HepG2 (cell line): ENCODE results near the gene HIRA. TPM values are rescaled to one million over a fixed set of nuclear protein-coding genes. Genes with fewer than 3 reads are reported as not detected.

Experiments used
- HES4 ChIP-seq: sonication (generic); formaldehyde crosslinking; IDR thresholded peaks from 2 replicates; pipeline ENCODE4 v1.9.0; 2021; ENCODE audit warnings: mild to moderate bottlenecking, missing genetic modification reagents, borderline replicate concordance
- IRX3 ChIP-seq: sonication (generic); formaldehyde crosslinking; IDR thresholded peaks from 2 replicates; pipeline ENCODE4 v1.8.1; 2023; ENCODE audit warnings: mild to moderate bottlenecking, low read depth, missing genetic modification reagents, borderline replicate concordance
- PHF21A ChIP-seq: sonication (generic); formaldehyde crosslinking; IDR thresholded peaks from 2 replicates; pipeline ENCODE4 v1.5.0; 2020; ENCODE audit warnings: mild to moderate bottlenecking, missing genetic modification reagents
- PITX1 ChIP-seq: sonication (generic); formaldehyde crosslinking; IDR thresholded peaks from 2 replicates; pipeline ENCODE4 v1.5.1; 2020; ENCODE audit warnings: mild to moderate bottlenecking, missing genetic modification reagents
- SATB2 ChIP-seq: sonication (generic); formaldehyde crosslinking; IDR thresholded peaks from 2 replicates; pipeline ENCODE4 v1.5.0; 2020; ENCODE audit warnings: missing genetic modification reagents
- YEATS4 ChIP-seq: sonication (generic); formaldehyde crosslinking; IDR thresholded peaks from 2 replicates; pipeline ENCODE4 v1.4.0; 2020; ENCODE audit warnings: missing genetic modification reagents, borderline replicate concordance
- ZNF180 ChIP-seq: sonication (generic); formaldehyde crosslinking; IDR thresholded peaks from 2 replicates; pipeline ENCODE4 v1.4.0; 2020; ENCODE audit warnings: low read depth, missing genetic modification reagents, borderline replicate concordance
- ZNF274 ChIP-seq: sonication (generic); formaldehyde crosslinking; IDR thresholded peaks from 2 replicates; pipeline ENCODE4 v1.5.1; 2020; ENCODE audit warnings: mild to moderate bottlenecking, missing genetic modification reagents
- ZNF781 ChIP-seq: sonication (generic); formaldehyde crosslinking; IDR thresholded peaks from 2 replicates; pipeline ENCODE4 v1.5.1; 2020; ENCODE audit warnings: borderline replicate concordance, mild to moderate bottlenecking, missing genetic modification reagents; ENCODE audit errors: not compliant biosample characterization
- polyA plus RNA-seq, 8 experiments: library from polyadenylated mRNA; depleted of rRNA in 3 of 8; stranded (reverse) in 7 of 8; unstranded in 1 of 8; fragments of >200 nt; fragmentation: Illumina TruSeq in 4 of 8; extraction: Trizol in 4 of 8; gene quantifications; 2 replicates each; pipeline versions ENCODE4 v1.2.1 to v1.2.3, GENCODE V29; 2011 to 2016; ENCODE audit warnings: low read depth in 4 of 8, missing spikeins in 1 of 8, mixed read lengths in 1 of 8; ENCODE audit not compliant: insufficient read depth in 1 of 8
- total RNA-seq, 5 experiments: library from RNA; depleted of rRNA; stranded (reverse); fragments of >200 nt; fragmentation: Illumina TruSeq; extraction: Trizol; gene quantifications; 2 replicates each; pipeline ENCODE4 v1.2.3, GENCODE V29; 2016; ENCODE audit warnings: low read depth in 1 of 5
- TF ChIP-seq, protein P1 (sequence below): sonication (generic); formaldehyde crosslinking; conservative IDR thresholded peaks from 2 replicates; pipeline ENCODE4 v1.4.0; 2020; ENCODE audit warnings: mild to moderate bottlenecking, missing genetic modification reagents, moderate library complexity
- TF ChIP-seq, protein P2 (sequence below): sonication (generic); formaldehyde crosslinking; IDR thresholded peaks from 2 replicates; pipeline ENCODE4 v1.5.0; 2020; ENCODE audit warnings: mild to moderate bottlenecking, missing genetic modification reagents, borderline replicate concordance
- TF ChIP-seq, protein P3 (sequence below): sonication (generic); formaldehyde crosslinking; IDR thresholded peaks from 2 replicates; pipeline ENCODE4 v1.8.0; 2022; ENCODE audit warnings: mild to moderate bottlenecking, missing genetic modification reagents, moderate library complexity
- TF ChIP-seq, protein P4 (sequence below): sonication (generic); formaldehyde crosslinking; IDR thresholded peaks from 2 replicates; pipeline ENCODE4 v1.8.0; 2023; ENCODE audit warnings: mild to moderate bottlenecking, missing genetic modification reagents
- TF ChIP-seq, protein P5 (sequence below): sonication (generic); formaldehyde crosslinking; IDR thresholded peaks from 2 replicates; pipeline ENCODE4 v1.4.0; 2020; ENCODE audit warnings: missing genetic modification reagents
- TF ChIP-seq, protein P6 (sequence below): IDR thresholded peaks from 2 replicates; pipeline ENCODE4 v1.6.1; 2012; ENCODE audit warnings: inconsistent platforms

The HIRA gene
- total and polyA plus RNA-seq, 2 of the 13 experiments (the other 11 are each of a cell fraction or from before 2014, with no cell fraction given) = 21.5 to 29.2 TPM

DNA sequence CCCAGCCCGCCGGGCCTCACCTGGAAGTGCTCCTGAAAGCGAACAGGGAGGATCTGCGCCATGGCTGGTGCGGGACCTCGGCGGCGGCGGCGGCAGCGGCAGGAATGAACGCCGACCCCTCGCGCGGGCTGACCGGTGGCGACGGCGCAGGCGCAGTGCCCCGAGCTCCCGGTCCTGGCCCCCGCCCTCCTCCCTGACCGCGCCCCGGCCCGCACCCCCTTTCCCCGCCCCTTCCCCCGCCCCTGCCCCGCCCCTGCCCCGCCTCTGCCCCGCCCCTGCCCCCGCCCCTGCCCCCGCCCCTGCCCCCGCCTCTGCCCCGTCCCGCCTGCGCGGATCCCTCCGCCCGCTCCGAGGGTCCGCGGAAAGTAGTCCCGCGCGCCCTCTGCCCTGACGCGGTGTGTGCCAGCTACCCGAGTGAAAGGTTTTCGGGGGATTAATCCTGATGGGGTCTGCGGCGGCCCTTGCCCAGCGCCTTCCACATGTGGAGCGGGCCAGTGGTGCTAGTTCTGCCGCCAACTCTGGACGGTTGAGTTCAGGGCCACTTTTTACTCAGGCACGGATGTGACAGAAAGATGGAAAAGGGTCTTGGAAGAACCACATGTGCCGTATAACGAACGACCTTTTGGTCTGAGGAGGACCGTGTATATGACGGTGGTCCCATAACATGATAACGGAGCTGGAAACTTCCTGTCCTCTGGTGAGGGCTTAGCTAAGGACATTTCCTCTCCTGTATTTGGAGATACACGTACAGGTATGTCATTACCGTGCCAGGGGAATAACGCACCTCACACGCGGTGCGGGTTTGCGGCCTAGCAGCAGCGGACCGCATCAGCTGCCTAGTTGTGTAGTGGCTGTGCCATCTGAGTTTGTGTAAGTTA, 139.7 kb downstream of the HIRA start, which contains the start of gene CLTCL1 (continued):
- TF ChIP-seq, protein P1, sequence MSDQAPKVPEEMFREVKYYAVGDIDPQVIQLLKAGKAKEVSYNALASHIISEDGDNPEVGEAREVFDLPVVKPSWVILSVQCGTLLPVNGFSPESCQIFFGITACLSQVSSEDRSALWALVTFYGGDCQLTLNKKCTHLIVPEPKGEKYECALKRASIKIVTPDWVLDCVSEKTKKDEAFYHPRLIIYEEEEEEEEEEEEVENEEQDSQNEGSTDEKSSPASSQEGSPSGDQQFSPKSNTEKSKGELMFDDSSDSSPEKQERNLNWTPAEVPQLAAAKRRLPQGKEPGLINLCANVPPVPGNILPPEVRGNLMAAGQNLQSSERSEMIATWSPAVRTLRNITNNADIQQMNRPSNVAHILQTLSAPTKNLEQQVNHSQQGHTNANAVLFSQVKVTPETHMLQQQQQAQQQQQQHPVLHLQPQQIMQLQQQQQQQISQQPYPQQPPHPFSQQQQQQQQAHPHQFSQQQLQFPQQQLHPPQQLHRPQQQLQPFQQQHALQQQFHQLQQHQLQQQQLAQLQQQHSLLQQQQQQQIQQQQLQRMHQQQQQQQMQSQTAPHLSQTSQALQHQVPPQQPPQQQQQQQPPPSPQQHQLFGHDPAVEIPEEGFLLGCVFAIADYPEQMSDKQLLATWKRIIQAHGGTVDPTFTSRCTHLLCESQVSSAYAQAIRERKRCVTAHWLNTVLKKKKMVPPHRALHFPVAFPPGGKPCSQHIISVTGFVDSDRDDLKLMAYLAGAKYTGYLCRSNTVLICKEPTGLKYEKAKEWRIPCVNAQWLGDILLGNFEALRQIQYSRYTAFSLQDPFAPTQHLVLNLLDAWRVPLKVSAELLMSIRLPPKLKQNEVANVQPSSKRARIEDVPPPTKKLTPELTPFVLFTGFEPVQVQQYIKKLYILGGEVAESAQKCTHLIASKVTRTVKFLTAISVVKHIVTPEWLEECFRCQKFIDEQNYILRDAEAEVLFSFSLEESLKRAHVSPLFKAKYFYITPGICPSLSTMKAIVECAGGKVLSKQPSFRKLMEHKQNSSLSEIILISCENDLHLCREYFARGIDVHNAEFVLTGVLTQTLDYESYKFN (CRISPR knock-in tag) = 0 out of 2 replicates have a peak, but pooled peaks have one; percentile 38
- TF ChIP-seq, protein P2, sequence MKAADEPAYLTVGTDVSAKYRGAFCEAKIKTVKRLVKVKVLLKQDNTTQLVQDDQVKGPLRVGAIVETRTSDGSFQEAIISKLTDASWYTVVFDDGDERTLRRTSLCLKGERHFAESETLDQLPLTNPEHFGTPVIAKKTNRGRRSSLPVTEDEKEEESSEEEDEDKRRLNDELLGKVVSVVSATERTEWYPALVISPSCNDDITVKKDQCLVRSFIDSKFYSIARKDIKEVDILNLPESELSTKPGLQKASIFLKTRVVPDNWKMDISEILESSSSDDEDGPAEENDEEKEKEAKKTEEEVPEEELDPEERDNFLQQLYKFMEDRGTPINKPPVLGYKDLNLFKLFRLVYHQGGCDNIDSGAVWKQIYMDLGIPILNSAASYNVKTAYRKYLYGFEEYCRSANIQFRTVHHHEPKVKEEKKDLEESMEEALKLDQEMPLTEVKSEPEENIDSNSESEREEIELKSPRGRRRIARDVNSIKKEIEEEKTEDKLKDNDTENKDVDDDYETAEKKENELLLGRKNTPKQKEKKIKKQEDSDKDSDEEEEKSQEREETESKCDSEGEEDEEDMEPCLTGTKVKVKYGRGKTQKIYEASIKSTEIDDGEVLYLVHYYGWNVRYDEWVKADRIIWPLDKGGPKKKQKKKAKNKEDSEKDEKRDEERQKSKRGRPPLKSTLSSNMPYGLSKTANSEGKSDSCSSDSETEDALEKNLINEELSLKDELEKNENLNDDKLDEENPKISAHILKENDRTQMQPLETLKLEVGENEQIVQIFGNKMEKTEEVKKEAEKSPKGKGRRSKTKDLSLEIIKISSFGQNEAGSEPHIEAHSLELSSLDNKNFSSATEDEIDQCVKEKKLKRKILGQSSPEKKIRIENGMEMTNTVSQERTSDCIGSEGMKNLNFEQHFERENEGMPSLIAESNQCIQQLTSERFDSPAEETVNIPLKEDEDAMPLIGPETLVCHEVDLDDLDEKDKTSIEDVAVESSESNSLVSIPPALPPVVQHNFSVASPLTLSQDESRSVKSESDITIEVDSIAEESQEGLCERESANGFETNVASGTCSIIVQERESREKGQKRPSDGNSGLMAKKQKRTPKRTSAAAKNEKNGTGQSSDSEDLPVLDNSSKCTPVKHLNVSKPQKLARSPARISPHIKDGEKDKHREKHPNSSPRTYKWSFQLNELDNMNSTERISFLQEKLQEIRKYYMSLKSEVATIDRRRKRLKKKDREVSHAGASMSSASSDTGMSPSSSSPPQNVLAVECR (CRISPR knock-in tag) = peak; percentile 76
- TF ChIP-seq ZNF781 (CRISPR knock-in tag) (no peak), ZNF180 (CRISPR knock-in tag) (no peak), HES4 (CRISPR knock-in tag) (0 out of 2 replicates have a peak, but pooled peaks have one; percentile 37), SATB2 (0 out of 2 replicates have a peak, but pooled peaks have one; percentile 25), YEATS4 (CRISPR knock-in tag) (peak; percentile 91), IRX3 (CRISPR knock-in tag) (peak; percentile 71; the same call in 1 of the 2 replicates), PHF21A (CRISPR knock-in tag) (no peak), ZNF274 (CRISPR knock-in tag) (peak; percentile 25; the same call in 1 of the 2 replicates), PITX1 (CRISPR knock-in tag) (peak; percentile 43; the same call in 1 of the 2 replicates)
- TF ChIP-seq, protein P3, sequence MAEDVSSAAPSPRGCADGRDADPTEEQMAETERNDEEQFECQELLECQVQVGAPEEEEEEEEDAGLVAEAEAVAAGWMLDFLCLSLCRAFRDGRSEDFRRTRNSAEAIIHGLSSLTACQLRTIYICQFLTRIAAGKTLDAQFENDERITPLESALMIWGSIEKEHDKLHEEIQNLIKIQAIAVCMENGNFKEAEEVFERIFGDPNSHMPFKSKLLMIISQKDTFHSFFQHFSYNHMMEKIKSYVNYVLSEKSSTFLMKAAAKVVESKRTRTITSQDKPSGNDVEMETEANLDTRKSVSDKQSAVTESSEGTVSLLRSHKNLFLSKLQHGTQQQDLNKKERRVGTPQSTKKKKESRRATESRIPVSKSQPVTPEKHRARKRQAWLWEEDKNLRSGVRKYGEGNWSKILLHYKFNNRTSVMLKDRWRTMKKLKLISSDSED = 0 out of 2 replicates have a peak, but pooled peaks have one; percentile 21
- TF ChIP-seq, protein P4, sequence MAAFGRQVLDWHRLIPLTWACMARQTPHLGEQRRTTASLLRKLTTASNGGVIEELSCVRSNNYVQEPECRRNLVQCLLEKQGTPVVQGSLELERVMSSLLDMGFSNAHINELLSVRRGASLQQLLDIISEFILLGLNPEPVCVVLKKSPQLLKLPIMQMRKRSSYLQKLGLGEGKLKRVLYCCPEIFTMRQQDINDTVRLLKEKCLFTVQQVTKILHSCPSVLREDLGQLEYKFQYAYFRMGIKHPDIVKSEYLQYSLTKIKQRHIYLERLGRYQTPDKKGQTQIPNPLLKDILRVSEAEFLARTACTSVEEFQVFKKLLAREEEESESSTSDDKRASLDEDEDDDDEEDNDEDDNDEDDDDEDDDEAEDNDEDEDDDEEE = peak; percentile 78; the same call in 1 of the 2 replicates
- TF ChIP-seq, protein P5, sequence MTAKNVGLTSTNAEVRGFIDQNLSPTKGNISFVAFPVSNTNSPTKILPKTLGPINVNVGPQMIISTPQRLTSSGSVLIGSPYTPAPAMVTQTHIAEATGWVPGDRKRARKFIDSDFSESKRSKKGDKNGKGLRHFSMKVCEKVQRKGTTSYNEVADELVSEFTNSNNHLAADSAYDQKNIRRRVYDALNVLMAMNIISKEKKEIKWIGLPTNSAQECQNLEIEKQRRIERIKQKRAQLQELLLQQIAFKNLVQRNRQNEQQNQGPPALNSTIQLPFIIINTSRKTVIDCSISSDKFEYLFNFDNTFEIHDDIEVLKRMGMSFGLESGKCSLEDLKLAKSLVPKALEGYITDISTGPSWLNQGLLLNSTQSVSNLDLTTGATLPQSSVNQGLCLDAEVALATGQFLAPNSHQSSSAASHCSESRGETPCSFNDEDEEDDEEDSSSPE (CRISPR knock-in tag) = peak; percentile 39; the same call in 1 of the 2 replicates
- TF ChIP-seq, protein P6, sequence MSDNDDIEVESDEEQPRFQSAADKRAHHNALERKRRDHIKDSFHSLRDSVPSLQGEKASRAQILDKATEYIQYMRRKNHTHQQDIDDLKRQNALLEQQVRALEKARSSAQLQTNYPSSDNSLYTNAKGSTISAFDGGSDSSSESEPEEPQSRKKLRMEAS = peak; percentile 57
